SH-SY5Y (cell line): ENCODE measurements around the gene SOX10.

Experiments used
- GATA2 ChIP-seq: IDR thresholded peaks from 2 replicates; pipeline ENCODE4 v1.6.1; 2011; ENCODE audit warnings: mild to moderate bottlenecking, low read depth, low read length
- GATA3 ChIP-seq: IDR thresholded peaks from 2 replicates; pipeline ENCODE4 v1.6.1; 2011; ENCODE audit warnings: low read depth, mild to moderate bottlenecking, low read length, moderate library complexity

DNA sequence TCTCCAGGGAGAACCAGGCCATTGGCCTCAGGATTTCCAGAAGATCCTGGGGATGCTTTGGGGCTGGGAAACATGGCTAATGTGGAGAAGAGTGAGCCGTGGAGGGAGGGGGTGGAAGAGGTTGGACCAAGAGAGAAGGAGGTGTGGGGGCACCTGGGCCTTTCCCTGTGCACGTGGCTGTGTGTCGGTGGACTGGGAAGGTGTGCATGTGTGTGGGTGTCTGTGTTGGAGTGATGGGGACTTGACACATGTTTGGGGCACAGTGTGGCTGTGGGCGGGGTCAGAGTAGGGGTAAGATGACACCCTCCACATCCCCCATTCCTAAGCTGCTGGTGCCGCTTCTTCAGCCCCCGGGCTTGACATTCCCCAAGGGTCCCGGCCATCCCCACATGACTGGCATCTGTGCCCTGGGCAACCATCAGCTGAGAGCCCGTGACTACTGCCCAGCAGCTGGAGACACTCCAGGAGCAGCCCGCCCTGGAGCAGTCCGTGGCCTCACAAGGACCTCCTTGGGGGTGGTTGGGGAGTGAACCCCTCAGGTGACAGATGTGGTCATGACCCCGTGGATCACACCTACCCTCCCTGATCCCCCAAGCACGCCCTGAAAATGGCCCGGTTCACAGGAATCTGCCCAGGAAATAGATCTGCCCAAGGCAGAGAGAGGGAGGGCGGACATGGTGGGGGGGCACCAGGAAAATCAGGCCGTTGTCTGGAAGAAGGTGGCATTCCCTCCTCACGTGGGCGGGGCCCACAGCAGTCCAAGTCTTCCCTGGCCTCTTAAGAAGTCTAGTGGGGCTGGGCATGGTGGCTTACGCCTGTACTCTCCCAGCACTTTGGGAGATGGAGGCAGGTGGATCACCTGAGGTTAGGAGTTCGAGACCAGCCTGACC is 34.8 kb upstream of the SOX10 start:
- no peak for TF ChIP-seq GATA3
- no peak for TF ChIP-seq GATA2
